Skeletal muscle tissue (tissue), 4 donors: ENCODE measurements around the gene CACNA2D3. TPM values are rescaled to one million over a fixed set of nuclear protein-coding genes. Genes with fewer than 3 reads are reported as not detected.

ENCODE experiments used
- H3K27ac ChIP-seq: one replicate; pipeline ENCODE4 v1.7.0; 2013; ENCODE audit warnings: mild to moderate bottlenecking, low read depth, low read length, inconsistent platforms
- H3K27me3 ChIP-seq, 3 donors: one replicate each; pipeline ENCODE4 v1.7.0; 2013; ENCODE audit warnings: low read length in 3 of 3; ENCODE audit not compliant: control insufficient read depth in 3 of 3, insufficient read depth in 3 of 3
- H3K36me3 ChIP-seq, 3 donors: one replicate each; pipeline ENCODE4 v1.7.0; 2013; ENCODE audit warnings: low read length in 3 of 3; ENCODE audit not compliant: control insufficient read depth in 3 of 3, insufficient read depth in 3 of 3
- H3K4me1 ChIP-seq, 3 donors: one replicate each; pipeline ENCODE4 v1.7.0; 2013; ENCODE audit warnings: low read length in 3 of 3, mild to moderate bottlenecking in 3 of 3; ENCODE audit not compliant: control insufficient read depth in 3 of 3, insufficient read depth in 3 of 3
- H3K4me3 ChIP-seq, 3 donors: one replicate each; pipeline ENCODE4 v1.7.0; 2013; ENCODE audit warnings: low read length in 3 of 3
- H3K9ac ChIP-seq, 3 donors: one replicate each; pipeline ENCODE4 v1.7.0; 2013; ENCODE audit warnings: low read length in 3 of 3, mild to moderate bottlenecking in 3 of 3, moderate library complexity in 2 of 3, low read depth in 1 of 3
- H3K9me3 ChIP-seq, 3 donors: one replicate each; pipeline ENCODE4 v1.7.0; 2013; ENCODE audit warnings: low read length in 3 of 3; ENCODE audit not compliant: control insufficient read depth in 3 of 3
- total RNA-seq: library from RNA; depleted of rRNA; stranded (reverse); fragments of >200 nt; gene quantifications from one replicate; pipeline ENCODE4 v1.2.3, GENCODE V29; 2014
- donor health status: Osteomylitis.

CACNA2D3 gene
- total RNA-seq, 1 donor from 2014 or later, result 3.1 TPM

- peaks cover 10 to 27% (median 17%) of the 10 kb centered on the region in 3 donors for H3K4me1 ChIP-seq
- H3K27me3 ChIP-seq, result no peaks in the 10 kb centered on the region
- H3K27ac ChIP-seq, result no peak overlapping the region
- H3K9me3 ChIP-seq, result no peaks in the 10 kb centered on the region
- H3K36me3 ChIP-seq, result no peaks in the 10 kb centered on the region
- H3K4me3 ChIP-seq, result no peak overlapping the region
- peak overlapping the region in 1 of 3 donors; percentile 2 for H3K9ac ChIP-seq
Observed at GRCh38 chr3:54858093-54858785, 735.9 kb downstream of the CACNA2D3 start.

- Histone ChIP-seq H3K4me1 (peaks cover 12 to 24% (median 14%) of the 10 kb centered on the region in 3 donors), H3K4me3 (no peak overlapping the region), H3K27me3 (no peaks in the 10 kb centered on the region), H3K36me3 (no peaks in the 10 kb centered on the region), H3K9me3 (no peaks in the 10 kb centered on the region), H3K9ac (no peak overlapping the region), H3K27ac (no peak overlapping the region)
Observed at GRCh38 chr3:54859184-54859583, 736.8 kb downstream of the CACNA2D3 start.

GRCh38 chr3:54861248-54862067 is 739.1 kb downstream of the CACNA2D3 start:
- Histone ChIP-seq H3K9ac (no peak overlapping the region), H3K27me3 (no peaks in the 10 kb centered on the region), H3K9me3 (no peaks in the 10 kb centered on the region), H3K4me1 (peaks cover 6 to 24% (median 12%) of the 10 kb centered on the region in 3 donors), H3K27ac (no peak overlapping the region), H3K36me3 (no peaks in the 10 kb centered on the region), H3K4me3 (no peak overlapping the region)

- Histone ChIP-seq H3K36me3 (no peaks in the 10 kb centered on the region), H3K9ac (no peak overlapping the region), H3K9me3 (no peaks in the 10 kb centered on the region), H3K4me3 (no peak overlapping the region), H3K27ac (no peak overlapping the region), H3K27me3 (no peaks in the 10 kb centered on the region), H3K4me1 (peaks cover 6 to 24% (median 12%) of the 10 kb centered on the region in 3 donors)
Observed at GRCh38 chr3:54862526-54862925, 740.2 kb downstream of the CACNA2D3 start.

GRCh38 chr3:54863366-54863765 is 741.0 kb downstream of the CACNA2D3 start:
- Histone ChIP-seq H3K4me3 (no peak overlapping the region), H3K36me3 (no peaks in the 10 kb centered on the region), H3K9me3 (no peaks in the 10 kb centered on the region), H3K27me3 (no peaks in the 10 kb centered on the region), H3K27ac (no peak overlapping the region), H3K9ac (no peak overlapping the region), H3K4me1 (peaks cover 6 to 24% (median 12%) of the 10 kb centered on the region in 3 donors)

GRCh38 chr3:54863786-54864185 is 741.4 kb downstream of the CACNA2D3 start:
- Histone ChIP-seq H3K9ac (no peak overlapping the region), H3K9me3 (no peaks in the 10 kb centered on the region), H3K4me3 (no peak overlapping the region), H3K4me1 (peaks cover 6 to 24% (median 12%) of the 10 kb centered on the region in 3 donors), H3K27ac (no peak overlapping the region), H3K27me3 (no peaks in the 10 kb centered on the region), H3K36me3 (no peaks in the 10 kb centered on the region)

- Histone ChIP-seq H3K9me3 (no peaks in the 10 kb centered on the region), H3K9ac (no peak overlapping the region), H3K36me3 (no peaks in the 10 kb centered on the region), H3K27ac (no peak overlapping the region), H3K27me3 (no peaks in the 10 kb centered on the region), H3K4me1 (peaks cover 0 to 14% (median 9%) of the 10 kb centered on the region in 3 donors), H3K4me3 (no peak overlapping the region)
Observed at GRCh38 chr3:54865316-54865715, 743.0 kb downstream of the CACNA2D3 start.

GRCh38 chr3:54866251-54866650 is 743.9 kb downstream of the CACNA2D3 start:
- H3K36me3 ChIP-seq, result no peaks in the 10 kb centered on the region
- no peaks in the 10 kb centered on the region for H3K27me3 ChIP-seq
- H3K27ac ChIP-seq, result no peak overlapping the region
- no peak overlapping the region for H3K4me3 ChIP-seq
- no peaks in the 10 kb centered on the region for H3K9me3 ChIP-seq
- H3K4me1 ChIP-seq, result peaks cover 4 to 5% (median 4%) of the 10 kb centered on the region in 3 donors
- H3K9ac ChIP-seq, result no peak overlapping the region

GRCh38 chr3:54870423-54870822 is 748.1 kb downstream of the CACNA2D3 start:
- Histone ChIP-seq H3K27ac (no peak overlapping the region), H3K4me1 (peaks cover 0 to 9% (median 7%) of the 10 kb centered on the region in 3 donors), H3K9ac (no peak overlapping the region), H3K9me3 (no peaks in the 10 kb centered on the region), H3K27me3 (no peaks in the 10 kb centered on the region), H3K4me3 (no peak overlapping the region), H3K36me3 (no peaks in the 10 kb centered on the region)

- H3K36me3 ChIP-seq, result no peaks in the 10 kb centered on the region
- no peaks in the 10 kb centered on the region for H3K9me3 ChIP-seq
- H3K4me3 ChIP-seq, result no peak overlapping the region
- H3K9ac ChIP-seq, result no peak overlapping the region
- H3K27ac ChIP-seq, result no peak overlapping the region
- no peaks in the 10 kb centered on the region for H3K27me3 ChIP-seq
- H3K4me1 ChIP-seq, result peaks cover 0 to 9% (median 7%) of the 10 kb centered on the region in 3 donors
Observed at GRCh38 chr3:54871867-54872266, 749.5 kb downstream of the CACNA2D3 start.
